Stimulated activated naive CD8-positive, alpha-beta T cell treated with anti-CD3 and anti-CD28 coated beads, Interleukin-15, Interleukin-2, amounts not matched to agents 100 ng/mL and 50 ng/mL, for 24 hours (primary cell): ENCODE results near the gene KCTD21.

ENCODE experiments used
- H3K27ac Mint-ChIP-seq: one replicate; pipeline ENCODE4 v1.8.0; 2021; ENCODE audit warnings: mild to moderate bottlenecking, mixed read lengths
- H3K27me3 Mint-ChIP-seq: one replicate; pipeline ENCODE4 v1.8.0; 2021; ENCODE audit warnings: mixed read lengths
- H3K36me3 Mint-ChIP-seq: one replicate; pipeline ENCODE4 v1.8.0; 2021; ENCODE audit warnings: low read depth, mixed read lengths
- H3K4me1 Mint-ChIP-seq: one replicate; pipeline ENCODE4 v1.8.0; 2021; ENCODE audit warnings: low read depth, mixed read lengths
- H3K4me3 Mint-ChIP-seq: one replicate; pipeline ENCODE4 v1.8.0; 2021; ENCODE audit warnings: mild to moderate bottlenecking, mixed read lengths
- H3K9me3 Mint-ChIP-seq: one replicate; pipeline ENCODE4 v1.8.0; 2021; ENCODE audit warnings: mixed read lengths

The KCTD21 gene

DNA sequence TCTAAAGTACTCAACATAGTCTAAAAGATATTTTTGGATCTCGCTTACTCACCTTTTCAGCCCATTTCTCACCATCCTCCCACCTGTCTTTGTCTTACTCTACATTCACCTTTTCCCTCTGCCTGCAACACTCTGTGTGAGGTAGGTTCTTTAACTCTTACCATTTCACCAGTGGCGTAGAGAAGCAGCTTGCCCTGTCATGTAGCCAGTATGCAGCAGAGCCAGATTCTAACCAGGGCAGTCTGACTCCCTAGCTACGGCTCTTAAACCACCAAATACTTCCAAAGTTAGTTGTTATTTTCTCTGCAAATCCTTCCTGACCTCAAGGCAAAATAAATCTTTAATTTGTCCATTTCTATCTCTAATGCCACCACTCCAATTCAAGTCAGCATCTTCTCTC, 56.5 kb downstream of the KCTD21 start:
- H3K4me3 Mint-ChIP-seq, result no peak overlapping the region
- peaks cover 38% of the 10 kb centered on the region for H3K36me3 Mint-ChIP-seq

DNA sequence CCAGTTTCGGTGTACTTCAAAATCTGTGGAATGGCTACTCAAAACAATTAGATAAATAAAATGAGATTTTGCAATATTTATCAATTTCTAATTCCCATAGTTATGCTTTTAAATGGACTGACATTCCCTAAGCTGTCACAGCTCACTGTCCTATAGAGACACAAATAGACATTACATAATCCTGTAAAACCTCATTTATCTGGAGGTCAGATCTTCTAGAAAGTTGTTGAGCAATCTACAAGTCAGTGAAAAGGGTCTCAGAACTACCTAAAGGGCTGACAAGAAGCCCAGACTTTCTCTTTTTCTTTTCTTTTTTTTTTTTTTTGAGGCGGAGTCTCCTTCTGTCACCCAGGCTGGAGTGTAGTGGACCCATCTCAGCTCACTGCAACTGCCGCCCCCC, 61.0 kb downstream of the KCTD21 start:
- Mint-ChIP-seq H3K4me1 (peaks cover 7% of the 10 kb centered on the region), H3K9me3 (no peaks in the 10 kb centered on the region), H3K36me3 (peaks cover 31% of the 10 kb centered on the region), H3K27me3 (no peaks in the 10 kb centered on the region), H3K27ac (no peak overlapping the region), H3K4me3 (no peak overlapping the region)

More for the DNA sequence above, 56.5 kb downstream of the KCTD21 start:
- no peak overlapping the region for H3K27ac Mint-ChIP-seq
- H3K9me3 Mint-ChIP-seq, result no peaks in the 10 kb centered on the region
- H3K27me3 Mint-ChIP-seq, result no peaks in the 10 kb centered on the region
- peaks cover 10% of the 10 kb centered on the region for H3K4me1 Mint-ChIP-seq
